Endothelial cell of umbilical vein (primary cell): Measurements from ENCODE around the gene MED12. TPM values are rescaled to one million over a fixed set of nuclear protein-coding genes. Genes with fewer than 3 reads are reported as not detected.

Experiments
- BruUV-seq: library from RNA; stranded (reverse); fragments of 400-500 nt; replicated peaks from 2 replicates; lab custom pipeline; 2021; lab: Mats Ljungman, UMichigan
- CTCF ChIA-PET: fragments of 300-600, 350-600 bp; sonication (Branson Sonifier 250); formaldehyde crosslinking; loops from one replicate; lab custom pipeline; 2021; ENCODE audit warnings: antibody characterized with exemption, inconsistent platforms; lab: Charles Lee
- POLR2A ChIA-PET: fragments of 300-600, 350-600 bp; sonication (Branson Sonifier 250); formaldehyde crosslinking; loops from one replicate; lab custom pipeline; 2021; ENCODE audit warnings: antibody characterized with exemption, inconsistent platforms; lab: Charles Lee
- DNase-seq: peaks from one replicate; pipeline ENCODE4 v3.0.0-alpha.2; 2011; ENCODE audit warnings: low read depth, low spot score
- FAIRE-seq: peaks from 2 replicates; lab custom pipeline; 2011; peaks lifted over from hg19 to GRCh38; lab: Jason Lieb, UNC
- H2AFZ ChIP-seq: 2 replicates; pipeline ENCODE4 v1.6.0; 2012; ENCODE audit warnings: low read depth, low read length, control low read depth, inconsistent platforms
- H3K27ac ChIP-seq: 2 replicates; pipeline ENCODE4 v1.5.1; 2011; ENCODE audit warnings: low read depth, mild to moderate bottlenecking, control low read depth, low read length, moderate library complexity; ENCODE audit not compliant: insufficient read depth
- H3K27me3 ChIP-seq, 2 experiments: 2 replicates each; pipeline versions ENCODE4 v1.6.0 to v1.6.1; 2011; ENCODE audit warnings: low read length in 2 of 2, mixed read lengths in 1 of 2; ENCODE audit not compliant: control insufficient read depth in 2 of 2, insufficient read depth in 2 of 2
- H3K36me3 ChIP-seq, 2 experiments: 2 replicates in 1 of 2; 3 replicates in 1 of 2; pipeline ENCODE4 v1.5.1; 2011; ENCODE audit warnings: low read length in 2 of 2, mild to moderate bottlenecking in 1 of 2, moderate library complexity in 1 of 2; ENCODE audit not compliant: control insufficient read depth in 2 of 2, insufficient read depth in 2 of 2; ENCODE audit errors: extremely low read depth in 1 of 2
- H3K4me1 ChIP-seq: 3 replicates; pipeline ENCODE4 v1.5.1; 2011; ENCODE audit warnings: mild to moderate bottlenecking, low read length; ENCODE audit not compliant: control insufficient read depth, insufficient read depth; ENCODE audit errors: extremely low read depth
- H3K4me2 ChIP-seq: 2 replicates; pipeline ENCODE4 v1.6.1; 2011; ENCODE audit warnings: low read length, control low read depth, mixed read lengths; ENCODE audit not compliant: insufficient read depth
- H3K4me3 ChIP-seq, 3 experiments: fragments of 200-600 bp in 1 of 3; sonication (generic), shearing (Covaris generic) in 1 of 3; replicated peaks in 1 of 3; 2 replicates each; pipeline ENCODE4 v1.5.1; 2011 to 2016; ENCODE audit warnings: control low read depth in 3 of 3, low read length in 3 of 3, mild to moderate bottlenecking in 2 of 3, inconsistent platforms in 1 of 3, low read depth in 1 of 3, moderate library complexity in 1 of 3; ENCODE audit not compliant: insufficient read depth in 1 of 3
- H3K79me2 ChIP-seq: 2 replicates; pipeline ENCODE4 v1.6.0; 2012; ENCODE audit warnings: low read length, inconsistent platforms; ENCODE audit not compliant: control insufficient read depth, insufficient read depth
- H3K9ac ChIP-seq: replicated peaks from 2 replicates; pipeline ENCODE3; 2011; ENCODE audit warnings: low read length, control low read depth; ENCODE audit not compliant: insufficient read depth; ENCODE audit errors: extremely low read depth
- H3K9me1 ChIP-seq: replicated peaks from 3 replicates; pipeline ENCODE4 v1.6.0; 2011; ENCODE audit warnings: mild to moderate bottlenecking, low read length; ENCODE audit not compliant: control insufficient read depth, insufficient read depth; ENCODE audit errors: extremely low read depth
- H3K9me3 ChIP-seq: replicated peaks from 2 replicates; pipeline ENCODE4 v1.5.1; 2012; ENCODE audit warnings: low read length, inconsistent platforms; ENCODE audit not compliant: control insufficient read depth, insufficient read depth
- H4K20me1 ChIP-seq: replicated peaks from 2 replicates; pipeline ENCODE3; 2011; ENCODE audit warnings: mild to moderate bottlenecking, low read length; ENCODE audit not compliant: control insufficient read depth, insufficient read depth; ENCODE audit errors: extremely low read depth
- EZH2 ChIP-seq: IDR thresholded peaks from 2 replicates; pipeline ENCODE4 v1.6.1; 2012; ENCODE audit warnings: borderline replicate concordance, low read depth, mild to moderate bottlenecking, moderate library complexity, low read length, inconsistent platforms; ENCODE audit not compliant: severe bottlenecking
- FOS ChIP-seq: IDR thresholded peaks from 2 replicates; pipeline ENCODE4 v1.6.1; 2011; ENCODE audit warnings: mild to moderate bottlenecking, low read length, moderate library complexity, borderline replicate concordance; ENCODE audit not compliant: insufficient read depth
- GATA2 ChIP-seq: IDR thresholded peaks from 2 replicates; pipeline ENCODE4 v1.7.0; 2011; ENCODE audit warnings: low read depth, mild to moderate bottlenecking, moderate library complexity, mixed read lengths, low read length; ENCODE audit not compliant: insufficient read length, insufficient read depth
- JUN ChIP-seq: IDR thresholded peaks from 2 replicates; pipeline ENCODE4 v1.6.1; 2011; ENCODE audit warnings: borderline replicate concordance, low read depth; ENCODE audit not compliant: insufficient read length, insufficient read depth
- MYC ChIP-seq: IDR thresholded peaks from one replicate; pipeline ENCODE4 v1.6.1; 2011; ENCODE audit warnings: mild to moderate bottlenecking, low read depth, low read length
- POLR2A ChIP-seq: IDR thresholded peaks from 2 replicates; pipeline ENCODE4 v1.6.1; 2012; ENCODE audit warnings: low read depth, mild to moderate bottlenecking, control low read depth, low read length
- POLR2AphosphoS5 ChIP-seq: IDR thresholded peaks from 2 replicates; pipeline ENCODE4 v1.6.1; 2012; ENCODE audit warnings: low read depth, mild to moderate bottlenecking, control low read depth, low read length, moderate library complexity; ENCODE audit not compliant: insufficient read depth
- dilution Hi-C: fragments of 300-500 bp; cut with MboI; formaldehyde crosslinking; loops from one replicate; pipeline ENCODE4 v1.15.0; 2019; ENCODE audit warnings: low sequenced_read_pairs; ENCODE audit not compliant: extremely low pct_ligation_motif_present
- intact Hi-C: fragments of 100-400 bp; cut with micrococcal nuclease; formaldehyde crosslinking; loops from one replicate; pipeline ENCODE4 v1.10.0; 2022
- polyA plus RNA-seq, 4 experiments: library from polyadenylated mRNA; depleted of rRNA in 3 of 4; stranded (reverse) in 3 of 4; unstranded in 1 of 4; fragments of >200 nt; gene quantifications; 2 replicates each; pipeline versions ENCODE4 v1.2.1 to v1.2.3, GENCODE V29; 2011 to 2012; ENCODE audit warnings: missing spikeins in 1 of 4
- total RNA-seq: library from RNA; stranded (reverse); gene quantifications from 2 replicates; pipeline ENCODE4 v1.2.3, GENCODE V29; 2021
- TF ChIP-seq, protein P1 (sequence below), 2 donors: IDR thresholded peaks; 1 replicate in 1 of 2; 2 replicates in 1 of 2; pipeline ENCODE4 v1.5.1; 2011; ENCODE audit warnings: low read length in 2 of 2, mild to moderate bottlenecking in 2 of 2, moderate library complexity in 2 of 2, control low read depth in 1 of 2, inconsistent platforms in 1 of 2, low read depth in 1 of 2; ENCODE audit not compliant: insufficient read depth in 1 of 2; ENCODE audit errors: extremely low read depth in 1 of 2
- TF ChIP-seq, protein P2 (sequence below): IDR thresholded peaks from 2 replicates; pipeline ENCODE4 v1.6.1; 2011; ENCODE audit not compliant: insufficient read depth, insufficient read length

Gene MED12
- total and polyA plus RNA-seq, 2 donors (not counting 3 experiments of a cell fraction or from before 2014, with no cell fraction given) = 28.1 to 65.3 TPM

DNA sequence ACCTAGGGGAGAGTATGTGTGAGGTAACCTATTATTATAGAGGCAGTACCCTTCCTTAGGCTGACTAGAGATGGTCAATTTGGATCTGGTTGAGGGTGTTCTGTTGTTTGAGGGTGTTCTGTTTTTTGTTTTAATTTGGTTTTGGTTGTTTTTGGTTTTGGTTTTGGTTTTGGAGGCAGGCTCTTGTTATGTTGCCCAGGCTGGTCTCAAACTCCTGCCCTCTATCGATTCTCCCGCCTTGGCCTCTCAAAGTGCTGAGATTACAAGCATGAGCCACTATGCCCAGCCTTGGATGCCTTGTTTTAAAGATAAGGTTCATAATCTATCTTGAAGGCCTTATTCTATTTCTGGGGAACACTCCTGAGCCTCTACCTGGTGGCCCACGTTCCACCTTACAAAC lies 12.8 kb upstream of the MED12 start:
- Histone ChIP-seq H3K4me1 (no peaks in the 10 kb centered on the region), H3K9me1 (no peaks in the 10 kb centered on the region), H3K27ac (no peak overlapping the region), H3K4me3 (no peak overlapping the region), H2AFZ (no peak overlapping the region), H4K20me1 (no peaks in the 10 kb centered on the region), H3K9me3 (no peaks in the 10 kb centered on the region), H3K9ac (no peak overlapping the region), H3K79me2 (no peaks in the 10 kb centered on the region), H3K36me3 (no peaks in the 10 kb centered on the region), H3K4me2 (no peak overlapping the region), H3K27me3 (peaks cover 2 to 3% of the 10 kb centered on the region in 2 experiments)
- FAIRE-seq (no peak), DNase-seq (no peak)
- TF ChIP-seq POLR2AphosphoS5 (no peak), JUN (no peak), MYC (no peak), EZH2 (no peak)
- TF ChIP-seq, protein P1, sequence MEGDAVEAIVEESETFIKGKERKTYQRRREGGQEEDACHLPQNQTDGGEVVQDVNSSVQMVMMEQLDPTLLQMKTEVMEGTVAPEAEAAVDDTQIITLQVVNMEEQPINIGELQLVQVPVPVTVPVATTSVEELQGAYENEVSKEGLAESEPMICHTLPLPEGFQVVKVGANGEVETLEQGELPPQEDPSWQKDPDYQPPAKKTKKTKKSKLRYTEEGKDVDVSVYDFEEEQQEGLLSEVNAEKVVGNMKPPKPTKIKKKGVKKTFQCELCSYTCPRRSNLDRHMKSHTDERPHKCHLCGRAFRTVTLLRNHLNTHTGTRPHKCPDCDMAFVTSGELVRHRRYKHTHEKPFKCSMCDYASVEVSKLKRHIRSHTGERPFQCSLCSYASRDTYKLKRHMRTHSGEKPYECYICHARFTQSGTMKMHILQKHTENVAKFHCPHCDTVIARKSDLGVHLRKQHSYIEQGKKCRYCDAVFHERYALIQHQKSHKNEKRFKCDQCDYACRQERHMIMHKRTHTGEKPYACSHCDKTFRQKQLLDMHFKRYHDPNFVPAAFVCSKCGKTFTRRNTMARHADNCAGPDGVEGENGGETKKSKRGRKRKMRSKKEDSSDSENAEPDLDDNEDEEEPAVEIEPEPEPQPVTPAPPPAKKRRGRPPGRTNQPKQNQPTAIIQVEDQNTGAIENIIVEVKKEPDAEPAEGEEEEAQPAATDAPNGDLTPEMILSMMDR (IDR thresholded peaks at IDR 0.05; ENCODE audit: extremely low read depth in 1 of 2, insufficient read depth in 1 of 2, low read depth in 1 of 2, low read length in 2 of 2) = no peak
- CTCF ChIA-PET = interaction anchor here (1.9 kb wide), 1 partner anchor 13 kb away, joined by 5 read pairs; the partner anchor contains the start of gene MED12
- no TSS peak for BruUV-seq
- intact Hi-C loops = no loop called here
- POLR2A ChIA-PET = no interaction called here
- dilution Hi-C loops = no loop called here

DNA sequence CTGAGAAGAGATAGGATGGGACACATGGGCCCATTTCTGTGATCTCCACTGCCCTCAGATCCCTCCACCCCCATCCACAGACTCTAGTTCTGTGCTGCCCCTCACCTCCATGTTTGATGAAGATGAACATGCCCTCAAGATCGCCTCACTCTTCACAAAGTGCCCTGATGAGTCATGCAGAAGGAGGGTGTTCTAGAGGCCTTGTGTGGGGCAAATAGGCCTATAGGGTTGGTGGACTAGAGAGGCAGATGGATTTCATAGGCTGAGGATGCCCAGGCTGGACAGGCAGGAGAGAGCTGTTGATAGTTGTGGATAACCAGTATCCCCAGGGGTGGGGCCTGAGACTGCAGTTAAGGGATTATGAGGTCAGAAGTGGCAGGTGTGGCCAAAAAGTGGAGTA lies 12.0 kb upstream of the MED12 start, which contains the start of gene CXorf65:
Gene CXorf65 (minus strand): TSS at position 314 of the 400 bp plus-strand sequence. CDS start 184 bp downstream, at position 130.
- CTCF ChIA-PET = no interaction called here
- Histone ChIP-seq H3K4me3 (no peak within 1 kb of the TSS), H4K20me1 (no peaks in the 10 kb centered on the region), H3K4me1 (no peaks in the 10 kb centered on the region), H3K27me3 (peaks cover 2 to 3% of the 10 kb centered on the region in 2 experiments), H3K9me1 (no peaks in the 10 kb centered on the region), H3K36me3 (no peaks in the 10 kb centered on the region), H3K79me2 (no peaks in the 10 kb centered on the region), H3K27ac (no peak within 1 kb of the TSS), H3K9me3 (no peaks in the 10 kb centered on the region), H2AFZ (no peak within 1 kb of the TSS), H3K9ac (no peak within 1 kb of the TSS), H3K4me2 (no peak within 1 kb of the TSS)
- dilution Hi-C loops = no loop called here
- no TSS peak for BruUV-seq
- FAIRE-seq (no peak), DNase-seq (no peak)
- TF ChIP-seq, protein P1 (IDR thresholded peaks at IDR 0.05; ENCODE audit: extremely low read depth in 1 of 2, insufficient read depth in 1 of 2, low read depth in 1 of 2, low read length in 2 of 2) = no peak
- TF ChIP-seq GATA2 (no peak), MYC (no peak), POLR2AphosphoS5 (no peak), JUN (no peak), POLR2A (no peak), FOS (no peak), EZH2 (no peak)
- TF ChIP-seq, protein P2, sequence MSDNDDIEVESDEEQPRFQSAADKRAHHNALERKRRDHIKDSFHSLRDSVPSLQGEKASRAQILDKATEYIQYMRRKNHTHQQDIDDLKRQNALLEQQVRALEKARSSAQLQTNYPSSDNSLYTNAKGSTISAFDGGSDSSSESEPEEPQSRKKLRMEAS = no peak
- POLR2A ChIA-PET = no interaction called here
- intact Hi-C loops = no loop called here
